IMR-90 (cell line): Measurements from ENCODE around the gene F10. TPM values are rescaled to one million over a fixed set of nuclear protein-coding genes. Genes with fewer than 3 reads are reported as not detected.

ENCODE experiments used
- ATAC-seq: fragments of 200-7000 bp; cut with Tn5 transposase; 2 replicates; pipeline ENCODE4 v1.9.1; 2020; ENCODE audit warnings: low read depth, mild to moderate bottlenecking, moderate library complexity
- BruUV-seq: library from RNA; stranded (reverse); fragments of 400-500 nt; replicated peaks from 2 replicates; lab custom pipeline; 2021; lab: Mats Ljungman, UMichigan
- CTCF ChIA-PET: fragments of 300-600 bp; formaldehyde crosslinking; extraction: SDS; loops from one replicate; lab custom pipeline; 2021; ENCODE audit warnings: antibody characterized with exemption; lab: Yijun Ruan, JAX
- POLR2A ChIA-PET: fragments of 300-600 bp; sonication (Branson Sonifier 250); formaldehyde crosslinking; loops from one replicate; lab custom pipeline; 2022; ENCODE audit warnings: antibody characterized with exemption; ENCODE audit not compliant: unreplicated experiment; lab: Charles Lee
- DNase-seq: peaks from one replicate; pipeline ENCODE4 v3.0.0; 2013
- H2AFZ ChIP-seq: replicated peaks from 2 replicates; pipeline ENCODE3; 2013; ENCODE audit warnings: low read length, mild to moderate bottlenecking; ENCODE audit not compliant: poor library complexity
- H2AK5ac ChIP-seq: 2 replicates; pipeline ENCODE4 v1.6.1; 2013; ENCODE audit warnings: low read depth, low read length, inconsistent platforms
- H2AK9ac ChIP-seq: replicated peaks from 2 replicates; pipeline ENCODE3; 2013; ENCODE audit warnings: mild to moderate bottlenecking, low read depth, low read length, moderate library complexity; ENCODE audit not compliant: poor library complexity
- H2BK120ac ChIP-seq: 2 replicates; pipeline ENCODE4 v1.6.1; 2013; ENCODE audit warnings: low read depth, low read length, inconsistent platforms
- H2BK15ac ChIP-seq: 3 replicates; pipeline ENCODE4 v1.6.1; 2013; ENCODE audit warnings: low read depth, low read length, inconsistent platforms
- H2BK20ac ChIP-seq: 2 replicates; pipeline ENCODE4 v1.6.1; 2013; ENCODE audit warnings: low read depth, mild to moderate bottlenecking, inconsistent platforms, low read length, moderate library complexity
- H2BK5ac ChIP-seq: 2 replicates; pipeline ENCODE4 v1.6.1; 2013; ENCODE audit warnings: mild to moderate bottlenecking, low read depth, low read length, inconsistent platforms; ENCODE audit not compliant: poor library complexity, severe bottlenecking
- H3K14ac ChIP-seq: replicated peaks from 2 replicates; pipeline ENCODE4 v1.6.1; 2013; ENCODE audit warnings: low read depth, low read length, inconsistent platforms
- H3K18ac ChIP-seq: 2 replicates; pipeline ENCODE4 v1.6.1; 2013; ENCODE audit warnings: low read depth, low read length, control low read depth
- H3K23ac ChIP-seq: 2 replicates; pipeline ENCODE4 v1.6.1; 2013; ENCODE audit warnings: low read depth, low read length, inconsistent platforms
- H3K27ac ChIP-seq: 2 replicates; pipeline ENCODE4 v1.5.1; 2013; ENCODE audit warnings: mild to moderate bottlenecking, control low read depth, low read length; ENCODE audit not compliant: insufficient read depth
- H3K27me3 ChIP-seq: 2 replicates; pipeline ENCODE4 v1.6.1; 2013; ENCODE audit warnings: low read length; ENCODE audit not compliant: control insufficient read depth, insufficient read depth
- H3K36me3 ChIP-seq: 2 replicates; pipeline ENCODE4 v1.6.1; 2013; ENCODE audit warnings: low read length, mixed read lengths; ENCODE audit not compliant: control insufficient read depth, insufficient read depth
- H3K4ac ChIP-seq: 2 replicates; pipeline ENCODE4 v1.6.1; 2013; ENCODE audit warnings: low read depth, low read length, inconsistent platforms
- H3K4me1 ChIP-seq: 2 replicates; pipeline ENCODE4 v1.6.1; 2013; ENCODE audit warnings: low read length, mixed read lengths; ENCODE audit not compliant: control insufficient read depth, insufficient read depth
- H3K4me2 ChIP-seq: 2 replicates; pipeline ENCODE4 v1.6.1; 2013; ENCODE audit warnings: low read depth, mild to moderate bottlenecking, control low read depth, low read length, moderate library complexity
- H3K4me3 ChIP-seq: 2 replicates; pipeline ENCODE4 v1.5.1; 2013; ENCODE audit warnings: low read depth, mild to moderate bottlenecking, control low read depth, low read length, moderate library complexity; ENCODE audit not compliant: insufficient read depth
- H3K56ac ChIP-seq: 2 replicates; pipeline ENCODE4 v1.6.1; 2013; ENCODE audit warnings: low read length, inconsistent platforms; ENCODE audit not compliant: insufficient read depth; ENCODE audit errors: extremely low read depth
- H3K79me1 ChIP-seq, 2 experiments: 2 replicates each; pipeline ENCODE4 v1.6.1; 2013; ENCODE audit warnings: low read length in 2 of 2, inconsistent platforms in 1 of 2, low read depth in 1 of 2
- H3K9ac ChIP-seq: 2 replicates; pipeline ENCODE4 v1.6.1; 2013; ENCODE audit warnings: low read depth, low read length, control low read depth
- H3K9me1 ChIP-seq: 2 replicates; pipeline ENCODE4 v1.6.1; 2013; ENCODE audit warnings: low read length, inconsistent platforms; ENCODE audit not compliant: insufficient read depth
- H3K9me3 ChIP-seq: 2 replicates; pipeline ENCODE4 v1.6.1; 2013; ENCODE audit warnings: low read length; ENCODE audit not compliant: control insufficient read depth, insufficient read depth
- H4K20me1 ChIP-seq: 2 replicates; pipeline ENCODE4 v1.6.1; 2013; ENCODE audit warnings: low read length, inconsistent platforms; ENCODE audit not compliant: insufficient read depth
- H4K5ac ChIP-seq: 2 replicates; pipeline ENCODE4 v1.6.1; 2013; ENCODE audit warnings: mild to moderate bottlenecking, low read depth, low read length, control low read depth
- H4K8ac ChIP-seq, 2 experiments: 2 replicates each; pipeline ENCODE4 v1.6.1; 2013; ENCODE audit warnings: low read depth in 2 of 2, low read length in 2 of 2, control low read depth in 1 of 2, inconsistent platforms in 1 of 2
- H4K91ac ChIP-seq: 2 replicates; pipeline ENCODE4 v1.6.1; 2013; ENCODE audit warnings: low read depth, low read length, inconsistent platforms; ENCODE audit not compliant: insufficient read depth
- CEBPB ChIP-seq: IDR thresholded peaks from 2 replicates; pipeline ENCODE4 v1.6.1; 2012; ENCODE audit warnings: low read depth, low read length, improper control_type of control experiment
- ELK1 ChIP-seq: fragments of 150-350 bp; IDR thresholded peaks from 2 replicates; pipeline ENCODE4 v1.6.1; 2016; ENCODE audit warnings: low read depth, mild to moderate bottlenecking, low read length, moderate library complexity, borderline replicate concordance
- MAFK ChIP-seq: IDR thresholded peaks from 2 replicates; pipeline ENCODE4 v1.6.1; 2012; ENCODE audit warnings: low read depth, low read length, improper control_type of control experiment
- MXI1 ChIP-seq: IDR thresholded peaks from 2 replicates; pipeline ENCODE4 v1.6.1; 2012; ENCODE audit warnings: low read depth, mild to moderate bottlenecking, low read length, moderate library complexity, borderline replicate concordance
- RAD21 ChIP-seq: IDR thresholded peaks from 2 replicates; pipeline ENCODE4 v1.6.1; 2012; ENCODE audit warnings: low read length, improper control_type of control experiment
- RCOR1 ChIP-seq: IDR thresholded peaks from 2 replicates; pipeline ENCODE4 v1.6.1; 2012; ENCODE audit warnings: mild to moderate bottlenecking, low read length, improper control_type of control experiment; ENCODE audit not compliant: insufficient replicate concordance
- RFX5 ChIP-seq: IDR thresholded peaks from 2 replicates; pipeline ENCODE4 v1.8.0; 2012; ENCODE audit warnings: low read depth, mild to moderate bottlenecking, low read length, moderate library complexity
- SMC3 ChIP-seq: fragments of 150-350 bp; IDR thresholded peaks from 2 replicates; pipeline ENCODE4 v1.6.1; 2016; ENCODE audit warnings: low read depth, mild to moderate bottlenecking, antibody characterized with exemption, low read length, moderate library complexity
- WGBS, 2 experiments: methylation state at CpG; one replicate each; pipeline versions ENCODE4 v1.1.5 to v1.1.7; 2013; ENCODE audit warnings: missing lambda C conversion rate in 2 of 2; ENCODE audit not compliant: insufficient read length in 1 of 2; ENCODE audit errors: extremely low coverage in 2 of 2; 5-methylcytosine and 5-hydroxymethylcytosine counted together
- dilution Hi-C: fragments of 300-500 bp; cut with HindIII; formaldehyde crosslinking; loops from one replicate; pipeline ENCODE4 v1.14.3; 2018; ENCODE audit warnings: low sequenced_read_pairs; ENCODE audit not compliant: unreplicated experiment
- in situ Hi-C: fragments of 300-500 bp; cut with MboI; formaldehyde crosslinking; loops from 3 replicates; pipeline ENCODE4 v1.14.3; 2019; ENCODE audit warnings: low sequenced_read_pairs, inconsistent platforms, mixed read lengths
- intact Hi-C: fragments of 100-400 bp; cut with micrococcal nuclease; formaldehyde crosslinking; loops from 2 replicates; pipeline ENCODE4 v1.10.0; 2022
- polyA plus RNA-seq, 3 experiments: library from polyadenylated mRNA; depleted of rRNA; stranded (reverse); fragments of >200 nt; gene quantifications; 2 replicates each; pipeline ENCODE4 v1.2.3, GENCODE V29; 2012; ENCODE audit warnings: low replicate concordance in 1 of 3
- total RNA-seq: library from RNA; depleted of rRNA; stranded (reverse); fragments of >200 nt; gene quantifications from 2 replicates; pipeline ENCODE4 v1.2.3, GENCODE V29; 2012

The F10 gene
- total and polyA plus RNA-seq, 2 of the 4 experiments (the other 2 are of a cell fraction): 9.1 to 19.5 TPM

GRCh38 chr13:113144255-113144629 is 21.6 kb downstream of the F10 start:
- BruUV-seq: no TSS peak
- ATAC-seq: no peak
- Histone ChIP-seq H2BK5ac (no peak overlapping the region), H4K20me1 (no peaks in the 10 kb centered on the region), H3K4me2 (no peak overlapping the region), H2AK5ac (no peak overlapping the region), H4K5ac (no peak overlapping the region), H2AFZ (no peak overlapping the region), H3K27ac (no peak overlapping the region), H3K4me3 (no peak overlapping the region), H2AK9ac (no peak overlapping the region), H3K9me3 (no peaks in the 10 kb centered on the region), H3K18ac (no peak overlapping the region), H3K23ac (no peak overlapping the region), H4K91ac (no peak overlapping the region), H3K9me1 (no peaks in the 10 kb centered on the region; the same call in 1 of the 2 replicates), H3K56ac (no peak overlapping the region), H4K8ac (no peak overlapping the region), H2BK20ac (no peak overlapping the region), H3K27me3 (0 out of 2 replicates have a peak, but pooled peaks cover 2% of the 10 kb centered on the region), H3K4me1 (no peaks in the 10 kb centered on the region), H3K14ac (no peak overlapping the region), H3K9ac (no peak overlapping the region), H2BK15ac (no peak overlapping the region), H3K4ac (no peak overlapping the region), H3K36me3 (0 out of 2 replicates have a peak, but pooled peaks cover 1% of the 10 kb centered on the region), H3K79me1 (no peaks in the 10 kb centered on the region), H2BK120ac (no peak overlapping the region)
- dilution Hi-C loops (no loop called here), in situ Hi-C loops (no loop called here), intact Hi-C loops (no loop called here)
- TF ChIP-seq ELK1: no peak
- TF ChIP-seq RCOR1: no peak
- TF ChIP-seq RAD21: no peak
- TF ChIP-seq RFX5: no peak
- TF ChIP-seq CEBPB: no peak
- TF ChIP-seq MXI1: no peak
- no peak for TF ChIP-seq MAFK
- no peak for TF ChIP-seq SMC3
- CTCF ChIA-PET: no interaction called here
- no CpG with 5 or more reads among the region's 12 CpGs for WGBS, 2 experiments
- DNase-seq: no peak
- POLR2A ChIA-PET: no interaction called here
